GM19455 (cell line): Measurements from ENCODE around the gene TNPO2.
"Not testable (repeated sequence)": the region's sequence is repeated elsewhere in the genome, so short reads cannot be mapped to it uniquely, and the experiment has no call there.

ENCODE experiments used
- ATAC-seq: cut with Tn5 transposase; IDR thresholded peaks from one replicate; pipeline ENCODE4 v1.9.1; 2021; ENCODE audit not compliant: unreplicated experiment

The TNPO2 gene

GRCh38 chr19:12678039-12678438 is 45.7 kb downstream of the TNPO2 start:
- ATAC-seq, result not testable (repeated sequence)

- ATAC-seq, result no peak
These were observed 46.8 kb downstream of the TNPO2 start for GRCh38 chr19:12676928-12677327.

GRCh38 chr19:12676384-12676792 is 47.3 kb downstream of the TNPO2 start:
- no peak for ATAC-seq

GRCh38 chr19:12675940-12676339 is 47.8 kb downstream of the TNPO2 start:
- no peak for ATAC-seq

- no peak for ATAC-seq
These were observed 48.3 kb downstream of the TNPO2 start for GRCh38 chr19:12675399-12675798.

- ATAC-seq, result no peak
These were observed 51.0 kb downstream of the TNPO2 start for GRCh38 chr19:12672744-12673143.

GRCh38 chr19:12670159-12670928 is 53.4 kb downstream of the TNPO2 start:
- no peak for ATAC-seq

GRCh38 chr19:12669270-12670158 is 54.2 kb downstream of the TNPO2 start:
- no peak for ATAC-seq

GRCh38 chr19:12668932-12669269 is 54.8 kb downstream of the TNPO2 start:
- no peak for ATAC-seq

- no peak for ATAC-seq
These were observed 55.4 kb downstream of the TNPO2 start for GRCh38 chr19:12668346-12668745.

GRCh38 chr19:12667731-12668302 is 55.9 kb downstream of the TNPO2 start:
- no peak for ATAC-seq

GRCh38 chr19:12666265-12667048 is 57.3 kb downstream of the TNPO2 start, which contains the start of the genes MAN2B1 and WDR83:
Gene MAN2B1, minus strand, starts transcription at chr19:12666742. Its CDS starts 41 bp downstream, at chr19:12666701.
Gene WDR83, plus strand, starts transcription at chr19:12666807. Its CDS starts 2,984 bp downstream, at chr19:12669791.
- peak; percentile 58 for ATAC-seq

GRCh38 chr19:12665671-12666264 is 58.0 kb downstream of the TNPO2 start:
- no peak for ATAC-seq

GRCh38 chr19:12665281-12665573 is 58.5 kb downstream of the TNPO2 start:
- no peak for ATAC-seq

- no peak for ATAC-seq
These were observed 59.1 kb downstream of the TNPO2 start for GRCh38 chr19:12664406-12665280.

- no peak for ATAC-seq
These were observed 62.8 kb downstream of the TNPO2 start for GRCh38 chr19:12660980-12661379.

- no peak for ATAC-seq
These were observed 65.8 kb downstream of the TNPO2 start for GRCh38 chr19:12657966-12658365.

- no peak for ATAC-seq
These were observed 66.7 kb downstream of the TNPO2 start for GRCh38 chr19:12656899-12657571.

- ATAC-seq, result no peak
These were observed 68.2 kb downstream of the TNPO2 start for GRCh38 chr19:12655546-12655945.
